Hematopoietic multipotent progenitor cell treated with erythropoietin and hydrocortisone succinate and interleukin-3 and kit ligand, for 8 days (in vitro differentiated cells): Measurements from ENCODE around the gene GPBP1L1.
"Not testable (repeated sequence)": the region's sequence is repeated elsewhere in the genome, so short reads cannot be mapped to it uniquely, and the experiment has no call there.

Experiments
- DNase-seq: peaks from one replicate; pipeline ENCODE4 v3.0.0-alpha.2; 2015

GPBP1L1 gene

DNA sequence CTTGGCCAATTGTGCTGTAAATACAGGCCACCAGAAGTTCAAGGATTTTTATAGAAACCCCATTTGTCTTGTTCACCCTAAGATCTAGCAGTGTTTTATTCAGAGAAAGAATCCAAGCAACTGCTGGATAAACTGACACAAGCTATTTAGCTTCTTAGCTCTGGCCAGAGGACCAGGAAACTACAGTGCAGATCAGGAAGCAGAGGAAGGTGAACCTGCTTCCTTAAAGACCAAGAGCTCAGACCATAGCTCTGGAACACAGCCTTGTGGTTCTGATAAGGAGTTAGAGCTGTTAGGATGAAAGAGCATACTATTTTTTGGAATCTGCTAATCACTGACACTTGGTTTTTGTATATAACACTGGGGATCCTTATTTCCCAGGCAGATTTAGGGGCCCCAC is 57.3 kb downstream of the GPBP1L1 start:
- no peak for DNase-seq

DNA sequence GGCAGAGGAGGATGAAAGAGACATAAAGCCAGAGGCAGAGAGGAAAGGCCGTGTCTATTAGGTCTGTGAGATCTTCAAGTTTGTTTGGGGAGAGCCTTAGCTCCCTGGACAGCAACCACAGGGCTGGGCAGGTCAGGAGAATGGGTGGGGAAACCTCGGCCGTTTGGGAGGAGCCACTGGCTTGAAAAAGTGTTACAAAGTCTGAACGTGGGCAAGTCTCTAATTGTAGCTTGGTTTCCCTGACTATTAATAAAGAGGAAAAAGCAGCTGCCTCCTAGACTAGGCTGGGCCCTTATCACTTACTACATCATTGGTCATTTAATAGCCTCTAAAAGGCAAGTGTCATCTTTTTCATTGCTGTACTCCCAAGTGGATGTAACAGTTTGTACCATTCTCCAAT is 62.4 kb downstream of the GPBP1L1 start, which contains the start of gene CCDC17:
CCDC17 (minus strand) TSS at position 83 of the 400 bp plus-strand sequence. CDS start 145 bp downstream, outside the sequence.
- no peak for DNase-seq

DNA sequence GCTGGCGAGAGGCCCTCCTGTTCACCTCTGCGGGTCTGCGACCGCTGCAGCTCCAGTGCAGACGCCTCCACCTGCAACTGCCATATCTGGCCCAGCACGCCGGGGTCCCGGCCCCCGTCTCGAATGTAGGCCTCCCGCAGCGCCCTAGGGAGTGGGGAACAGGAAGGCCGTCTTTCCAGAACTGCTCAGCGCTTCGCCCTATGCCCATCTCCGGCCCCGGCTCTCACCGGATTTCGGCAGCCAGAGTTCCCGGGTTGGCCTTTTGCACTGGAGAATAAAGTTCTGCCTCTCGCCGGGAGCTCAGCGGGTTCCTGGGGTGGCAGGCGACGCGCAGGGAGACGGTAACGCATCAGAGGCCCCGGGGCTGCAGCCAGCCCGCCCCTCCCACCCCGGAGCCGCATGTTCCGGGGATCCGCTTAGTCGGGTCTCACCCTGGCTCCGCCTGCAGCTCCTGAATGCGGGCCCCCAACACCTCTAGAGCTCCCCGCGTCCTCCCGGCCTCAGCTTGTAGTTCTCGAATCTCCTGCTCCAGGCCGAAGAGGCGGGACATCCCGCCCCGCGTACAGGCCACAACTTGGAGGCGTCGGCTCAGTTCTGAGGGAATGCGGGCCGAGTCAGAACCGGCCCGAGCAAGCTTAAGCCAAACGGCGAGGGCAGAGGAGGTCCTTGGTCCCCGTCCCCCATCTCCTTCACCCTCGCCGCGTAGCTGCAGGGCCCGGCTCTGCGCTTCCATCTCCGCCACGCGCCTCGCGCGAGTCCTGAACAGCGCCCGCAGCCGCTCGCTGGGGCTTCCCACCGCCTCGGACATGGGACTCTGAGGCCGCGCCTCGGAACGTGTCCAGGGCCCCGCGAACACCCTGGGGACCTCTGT is 63.6 kb downstream of the GPBP1L1 start:
- DNase-seq: no peak

DNA sequence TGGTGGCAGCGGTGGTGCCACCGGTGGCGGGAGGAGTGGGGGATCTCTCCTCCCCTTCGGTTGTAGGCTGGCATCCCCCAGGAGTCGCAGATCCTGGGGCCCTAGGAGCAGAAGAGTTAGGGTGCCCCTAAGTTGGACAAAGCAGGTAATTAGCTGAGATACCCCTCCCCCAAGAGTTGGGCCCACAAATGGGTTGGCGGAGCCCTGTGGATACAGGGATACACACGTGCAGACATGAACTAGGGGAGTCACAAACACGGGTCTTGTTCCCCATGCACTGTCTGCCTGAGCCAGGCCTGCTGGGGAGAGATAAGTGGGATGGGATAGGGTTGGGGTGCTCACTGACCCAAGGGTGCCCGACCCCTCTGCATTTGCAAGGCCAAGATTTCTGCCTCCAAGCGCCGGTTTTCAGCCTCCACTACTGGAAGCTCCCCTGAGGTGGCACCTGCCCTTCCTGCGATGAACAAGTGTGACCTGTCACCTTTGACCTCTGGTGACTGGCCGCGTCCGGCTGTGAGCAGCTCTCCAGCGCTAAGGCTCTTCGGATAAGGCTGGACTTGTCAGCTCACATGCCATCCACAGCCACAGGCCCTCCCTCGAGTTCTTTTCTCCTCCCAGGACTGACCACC is 64.3 kb downstream of the GPBP1L1 start:
- no peak for DNase-seq

DNA sequence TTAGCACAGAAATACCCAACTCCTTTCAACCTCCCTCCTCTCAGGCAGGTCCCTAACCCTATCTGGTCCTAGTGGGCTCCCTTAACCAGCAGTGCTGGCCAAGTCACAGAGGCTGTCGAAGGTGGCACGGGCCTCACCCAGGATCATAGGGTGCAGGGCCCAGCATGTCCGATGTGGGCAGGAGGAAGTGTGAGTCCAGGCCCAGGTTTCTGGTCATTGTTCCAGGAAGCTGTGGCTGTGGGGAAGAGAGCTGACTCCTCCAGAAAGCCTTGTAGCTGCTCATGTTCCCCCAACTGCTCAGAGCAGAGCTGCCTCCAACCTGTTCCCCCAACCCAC is 64.9 kb downstream of the GPBP1L1 start:
- DNase-seq: no peak

DNA sequence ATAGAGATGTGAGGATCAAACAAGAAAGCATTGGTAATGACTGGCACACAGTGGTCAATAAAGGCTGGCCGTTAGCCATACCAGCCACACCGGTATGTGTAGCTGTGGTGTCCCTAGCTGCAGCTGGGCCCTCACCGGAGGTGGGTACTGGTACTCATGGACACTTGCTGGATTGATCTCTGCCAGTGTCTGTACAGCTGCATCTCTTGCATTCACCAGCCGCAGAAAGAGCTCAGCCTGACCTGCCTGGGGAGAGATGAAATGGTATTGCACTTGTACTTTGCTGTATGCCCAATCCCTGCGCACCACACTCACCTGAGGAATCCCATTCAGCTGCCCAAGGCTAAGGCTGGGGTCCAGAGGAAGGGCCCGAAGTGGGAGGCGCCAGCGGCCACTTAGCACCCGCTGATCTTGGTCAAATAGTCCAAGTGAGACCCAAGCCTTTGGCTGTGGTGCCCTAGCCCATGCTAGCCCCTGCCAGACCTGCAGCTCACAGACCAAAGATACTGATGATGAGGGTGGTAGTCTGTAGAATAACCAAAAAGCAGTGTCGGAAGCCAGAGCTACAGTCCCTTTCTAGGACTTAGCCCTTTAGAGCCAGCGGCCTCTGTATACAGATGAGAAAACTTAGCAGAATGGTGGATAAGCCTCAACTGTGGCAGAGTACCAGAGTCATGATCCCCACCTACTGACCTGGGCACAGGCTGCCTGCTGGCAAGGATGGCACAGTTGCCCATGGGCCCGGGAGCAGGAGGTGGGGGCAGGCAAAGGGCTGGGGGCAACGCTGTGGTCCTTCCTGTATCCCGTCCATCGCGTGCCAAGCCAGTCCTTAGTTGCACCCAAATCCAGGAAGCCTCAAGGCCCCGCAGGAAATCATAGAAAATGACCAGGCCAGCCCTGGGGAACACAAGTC is 65.5 kb downstream of the GPBP1L1 start:
- no peak for DNase-seq

DNA sequence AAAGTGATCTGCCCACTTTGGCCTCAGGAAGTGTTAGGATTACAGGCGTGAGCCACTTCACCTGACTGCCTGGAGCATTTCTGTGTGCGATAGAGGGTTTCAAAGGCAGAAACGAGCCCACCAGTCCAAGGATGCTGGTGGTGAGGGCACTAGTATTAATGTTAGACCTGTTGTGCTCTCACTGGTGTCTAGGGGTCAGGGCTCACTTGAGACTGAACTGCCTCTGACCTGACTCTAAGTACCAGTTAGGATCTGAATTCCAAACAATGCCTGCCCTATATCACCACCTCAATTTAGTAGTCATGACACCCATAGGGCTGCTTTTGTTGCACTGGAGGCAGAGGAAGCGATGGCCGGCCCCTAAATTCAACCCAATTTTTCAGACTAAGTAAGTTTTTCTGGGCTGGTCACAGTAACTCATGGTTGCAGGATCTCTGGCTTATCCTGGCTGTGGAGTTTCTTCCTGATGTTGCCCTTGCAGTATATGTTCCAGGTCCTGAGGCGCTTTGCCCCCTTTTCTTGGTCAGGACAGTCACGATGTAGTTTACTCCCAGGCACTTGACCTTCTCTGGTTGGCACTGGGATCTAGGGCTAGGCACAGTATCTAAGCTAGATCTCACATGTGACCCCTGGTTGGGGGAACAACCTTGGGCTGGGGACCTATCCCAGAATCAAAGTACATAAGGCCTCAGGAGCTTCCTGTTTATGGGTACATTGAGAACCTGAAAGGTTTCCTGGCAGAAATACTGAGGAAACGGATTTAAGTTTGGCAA is 67.0 kb downstream of the GPBP1L1 start:
- no peak for DNase-seq

DNA sequence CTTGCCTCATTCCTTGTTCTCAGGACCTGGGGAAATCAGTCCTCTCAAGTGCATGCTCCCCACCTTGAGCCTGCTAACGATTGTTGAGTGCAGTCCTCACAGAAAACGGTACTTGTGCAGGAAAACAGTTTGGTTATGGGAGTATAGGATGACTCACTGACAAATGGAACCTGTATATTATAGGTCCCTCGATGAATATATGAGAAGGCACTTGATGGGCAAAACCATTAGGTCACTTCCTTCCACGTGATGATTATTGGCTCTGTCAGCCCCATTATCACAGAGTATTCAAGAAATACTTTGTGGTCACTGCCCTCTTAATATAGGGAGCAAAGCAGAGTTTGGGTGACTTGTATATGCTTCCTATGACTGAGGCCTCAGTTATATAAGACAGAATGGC is 68.7 kb downstream of the GPBP1L1 start:
- no peak for DNase-seq

DNA sequence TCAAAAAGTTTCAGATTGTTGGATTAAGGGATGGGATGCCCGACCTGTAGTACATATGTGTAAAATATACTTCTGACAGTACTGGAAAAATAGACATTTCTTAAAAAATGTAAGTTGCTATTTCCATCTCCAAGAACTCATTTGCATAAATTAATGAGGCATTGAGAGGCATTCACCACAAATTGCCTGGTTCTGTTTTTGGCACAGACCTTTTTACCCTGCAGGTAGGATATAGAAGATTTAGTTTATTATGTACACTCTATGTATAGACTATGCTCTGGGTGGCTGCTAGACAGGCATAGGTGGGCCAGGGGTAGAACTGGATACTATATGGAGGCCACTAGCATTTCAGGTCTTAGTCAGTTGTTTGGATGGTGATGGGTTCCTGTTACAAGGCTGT is 70.4 kb downstream of the GPBP1L1 start:
- no peak for DNase-seq

DNA sequence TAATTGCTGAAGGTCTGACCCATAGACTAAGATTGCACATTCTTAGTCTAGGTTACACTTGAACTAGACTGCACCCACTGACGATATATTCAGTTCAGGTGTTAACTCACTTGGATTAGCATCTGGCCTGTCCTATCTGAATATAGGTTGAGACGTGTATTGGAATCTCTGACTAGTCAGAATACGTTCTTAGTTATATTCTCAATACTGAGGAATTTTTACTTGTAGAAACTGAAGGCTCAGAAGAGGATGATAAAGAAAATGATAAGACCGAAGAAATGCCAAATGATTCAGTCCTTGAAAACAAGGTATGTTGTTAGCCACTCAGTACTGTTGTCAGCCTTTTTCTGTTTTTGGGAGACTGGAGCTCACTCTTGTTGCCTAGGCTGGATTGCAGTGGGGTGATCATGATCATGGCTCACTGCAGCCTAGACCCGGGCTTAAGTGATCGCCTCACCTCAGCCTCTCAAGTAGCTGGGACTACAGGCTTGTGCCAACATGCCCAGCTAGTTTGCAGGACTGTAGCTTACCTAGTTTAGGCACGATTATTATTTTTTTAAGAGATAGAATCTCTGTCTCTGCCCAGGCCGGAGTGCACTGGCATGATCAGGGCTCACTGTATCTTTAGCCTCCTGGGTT is 73.3 kb downstream of the GPBP1L1 start:
- no peak for DNase-seq

DNA sequence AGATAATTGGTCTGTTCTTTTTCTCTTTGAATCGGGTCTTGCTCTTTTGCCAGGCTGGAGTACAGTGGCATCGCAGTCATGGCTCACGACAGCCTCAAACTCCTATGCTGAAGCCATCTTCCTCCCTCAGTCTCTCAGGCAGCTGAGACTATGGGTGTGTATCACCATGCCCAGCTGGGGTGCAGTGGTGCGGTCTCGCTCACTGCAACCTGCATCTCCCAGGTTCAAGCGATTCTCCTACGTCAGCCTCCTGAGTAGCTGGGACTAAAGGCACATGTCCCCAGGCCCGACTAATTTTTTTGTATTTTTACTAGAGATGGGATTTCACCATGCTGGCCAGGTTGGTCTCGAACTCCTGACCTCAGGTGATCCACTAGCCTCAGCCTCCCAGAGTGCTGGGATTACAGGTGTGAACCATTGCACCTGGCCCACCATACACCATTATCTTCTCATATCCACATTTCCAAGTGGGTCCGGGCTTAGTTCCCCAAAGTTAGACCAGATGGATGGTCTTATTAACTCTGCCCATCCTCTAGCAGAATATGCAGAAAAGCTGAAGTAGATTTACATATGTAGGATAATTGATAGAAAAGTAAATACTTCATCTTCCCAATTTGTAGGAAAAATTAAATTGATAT is 75.6 kb downstream of the GPBP1L1 start:
- DNase-seq: no peak

DNA sequence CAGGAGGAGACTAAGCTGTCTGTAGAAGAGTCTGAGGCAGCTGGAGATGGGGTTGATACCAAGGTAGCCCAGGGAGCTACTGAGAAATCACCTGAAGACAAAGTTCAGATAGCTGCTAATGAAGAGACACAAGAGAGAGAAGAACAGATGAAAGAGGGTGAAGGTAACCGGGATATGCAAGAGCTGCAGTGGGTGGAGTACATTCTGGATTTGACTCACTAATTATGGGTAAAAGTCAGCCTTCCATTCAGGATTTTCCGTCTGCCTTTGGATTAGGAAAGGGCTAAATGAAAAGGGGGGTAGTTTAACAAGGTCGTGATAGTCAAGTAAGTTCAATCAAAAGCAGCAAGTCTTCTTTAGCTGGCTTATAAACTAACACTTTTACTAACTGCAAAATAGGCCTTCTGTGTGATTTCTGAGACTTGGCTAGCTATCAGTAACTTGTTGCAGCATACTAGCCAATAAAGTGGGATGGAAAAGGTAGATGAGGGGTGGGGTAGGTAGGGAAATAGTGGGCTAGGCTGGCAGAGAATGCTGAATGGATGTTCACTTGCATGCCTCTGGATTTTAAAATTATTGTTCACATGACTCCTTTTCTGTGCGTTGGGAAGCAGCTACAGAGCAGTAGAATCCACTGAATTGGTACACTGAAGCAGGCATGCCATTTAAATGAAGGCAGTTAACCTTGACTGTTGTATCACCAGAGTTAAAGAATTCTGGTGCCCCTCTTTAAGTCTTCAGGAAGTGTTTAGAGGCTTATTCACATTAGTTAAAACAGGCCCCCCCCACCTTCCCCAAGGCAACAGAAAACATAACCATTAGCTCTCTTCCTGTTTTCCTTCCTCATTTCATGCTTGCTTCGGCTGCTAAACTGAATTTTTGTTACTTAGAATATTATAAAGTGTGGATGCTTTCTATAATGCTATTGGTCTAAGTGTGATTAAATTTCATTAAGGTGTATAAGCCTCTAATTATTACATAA is 77.9 kb downstream of the GPBP1L1 start:
- no peak for DNase-seq

DNA sequence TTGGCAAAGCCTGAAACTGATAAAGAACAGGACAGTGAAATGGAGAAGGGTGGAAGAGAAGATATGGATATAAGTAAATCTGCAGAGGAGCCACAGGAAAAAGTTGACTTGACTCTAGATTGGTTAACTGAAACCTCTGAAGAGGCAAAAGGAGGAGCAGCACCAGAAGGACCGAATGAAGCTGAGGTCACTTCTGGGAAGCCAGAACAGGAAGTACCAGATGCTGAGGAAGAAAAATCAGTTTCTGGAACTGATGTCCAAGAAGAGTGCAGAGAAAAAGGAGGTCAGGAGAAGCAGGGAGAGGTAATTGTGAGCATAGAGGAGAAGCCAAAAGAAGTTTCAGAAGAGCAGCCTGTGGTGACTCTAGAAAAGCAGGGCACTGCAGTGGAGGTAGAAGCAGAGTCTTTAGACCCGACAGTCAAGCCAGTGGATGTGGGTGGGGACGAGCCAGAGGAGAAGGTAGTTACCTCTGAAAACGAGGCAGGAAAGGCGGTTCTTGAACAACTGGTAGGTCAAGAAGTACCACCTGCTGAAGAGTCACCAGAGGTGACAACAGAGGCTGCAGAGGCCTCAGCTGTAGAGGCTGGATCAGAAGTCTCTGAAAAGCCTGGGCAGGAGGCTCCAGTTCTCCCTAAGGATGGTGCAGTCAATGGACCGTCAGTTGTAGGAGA is 78.8 kb downstream of the GPBP1L1 start:
- DNase-seq: no peak

DNA sequence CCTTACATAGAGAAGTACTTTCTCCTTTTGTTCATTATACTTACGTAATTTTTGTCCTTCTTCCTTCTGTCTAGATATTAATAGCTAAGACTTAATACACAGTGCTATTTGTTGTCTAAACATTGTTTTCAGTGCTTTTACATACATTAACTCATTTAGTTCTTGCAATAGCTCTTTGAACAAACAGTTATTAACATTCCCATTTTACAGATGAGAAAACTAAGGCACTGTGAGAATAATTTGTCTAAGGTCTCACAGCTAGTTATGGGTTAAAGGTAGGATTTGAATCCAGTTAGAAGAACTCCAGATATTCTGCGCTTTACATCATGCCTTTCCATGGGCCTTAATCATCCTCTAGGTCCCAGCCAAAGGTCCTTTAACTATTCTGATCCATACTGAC is 82.1 kb downstream of the GPBP1L1 start:
- no peak for DNase-seq

DNA sequence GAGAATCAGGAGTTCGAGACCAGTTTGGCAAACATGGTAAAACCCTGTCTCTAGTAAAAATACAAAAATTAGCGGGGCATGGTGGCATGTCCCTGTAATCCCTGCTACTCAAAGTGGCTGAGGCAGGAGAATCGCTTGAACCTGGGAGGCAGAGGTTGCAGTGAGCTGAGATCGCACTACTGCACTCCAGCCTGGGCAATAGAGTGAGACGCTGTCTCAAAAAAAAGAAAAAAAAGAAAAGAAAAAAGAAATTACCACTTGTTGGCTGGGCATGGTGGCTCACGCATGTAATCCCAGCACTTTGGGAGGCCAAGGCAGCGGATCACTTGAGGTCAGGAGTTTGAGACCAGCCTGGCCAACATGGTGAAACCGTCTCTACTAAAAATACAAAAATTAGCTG is 89.6 kb downstream of the GPBP1L1 start:
- DNase-seq: not testable (repeated sequence)

DNA sequence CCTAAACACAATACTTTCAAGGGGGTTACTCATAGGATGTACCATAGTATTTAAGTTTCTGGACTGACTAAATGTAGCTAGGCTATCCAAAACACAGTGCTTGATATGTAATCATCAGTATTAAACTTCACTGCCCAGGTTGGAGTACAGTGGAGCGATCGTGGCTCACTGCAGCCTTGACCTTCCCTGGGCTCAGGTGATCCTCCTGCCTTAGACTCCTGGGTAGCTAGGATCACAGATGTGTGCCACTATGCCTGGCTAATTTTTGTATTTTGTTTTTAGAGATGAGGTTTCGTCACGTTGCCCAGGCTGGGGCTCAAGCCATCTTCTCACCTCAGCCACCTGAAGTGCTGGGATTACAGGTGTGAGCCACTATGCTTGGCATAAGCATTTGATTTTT is 91.9 kb downstream of the GPBP1L1 start:
- DNase-seq: no peak

DNA sequence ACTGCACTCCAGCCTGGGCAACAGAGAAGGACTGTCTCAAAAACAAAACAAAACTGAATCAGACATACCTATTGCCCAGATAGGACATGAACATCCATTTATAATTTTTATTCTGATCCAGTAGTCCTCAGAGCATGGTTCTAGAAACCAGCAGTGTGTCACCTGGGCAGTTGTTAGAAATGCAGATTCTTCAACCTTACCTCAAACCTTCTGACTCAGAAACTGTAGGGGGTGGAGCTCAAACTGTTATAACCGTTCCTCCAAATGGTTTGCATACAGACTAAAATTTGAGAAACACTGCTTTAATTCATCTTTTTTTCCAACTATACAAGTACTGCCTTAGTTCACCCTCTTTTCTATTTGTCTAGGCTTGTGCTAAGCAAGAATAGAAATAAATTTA is 96.5 kb downstream of the GPBP1L1 start:
- DNase-seq: no peak

DNA sequence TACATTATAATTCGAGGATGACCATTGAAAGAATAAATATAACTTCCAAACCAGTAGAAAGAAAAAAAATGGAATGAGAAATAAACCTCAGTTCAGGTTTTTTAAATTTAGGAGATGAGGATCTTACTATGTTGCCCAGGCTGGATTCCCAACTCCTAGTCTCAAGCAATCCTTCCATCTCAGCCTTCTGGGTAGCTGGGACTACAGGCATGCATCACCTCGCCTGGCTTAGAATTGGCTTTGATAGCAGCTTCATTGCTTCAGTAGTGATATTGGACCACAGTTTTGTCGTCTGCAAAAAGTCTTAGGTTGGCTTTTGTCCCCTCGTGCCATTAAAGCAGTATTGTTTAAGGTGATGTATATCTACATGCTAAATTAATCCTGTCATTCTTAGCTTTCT is 99.6 kb downstream of the GPBP1L1 start:
- no peak for DNase-seq

DNA sequence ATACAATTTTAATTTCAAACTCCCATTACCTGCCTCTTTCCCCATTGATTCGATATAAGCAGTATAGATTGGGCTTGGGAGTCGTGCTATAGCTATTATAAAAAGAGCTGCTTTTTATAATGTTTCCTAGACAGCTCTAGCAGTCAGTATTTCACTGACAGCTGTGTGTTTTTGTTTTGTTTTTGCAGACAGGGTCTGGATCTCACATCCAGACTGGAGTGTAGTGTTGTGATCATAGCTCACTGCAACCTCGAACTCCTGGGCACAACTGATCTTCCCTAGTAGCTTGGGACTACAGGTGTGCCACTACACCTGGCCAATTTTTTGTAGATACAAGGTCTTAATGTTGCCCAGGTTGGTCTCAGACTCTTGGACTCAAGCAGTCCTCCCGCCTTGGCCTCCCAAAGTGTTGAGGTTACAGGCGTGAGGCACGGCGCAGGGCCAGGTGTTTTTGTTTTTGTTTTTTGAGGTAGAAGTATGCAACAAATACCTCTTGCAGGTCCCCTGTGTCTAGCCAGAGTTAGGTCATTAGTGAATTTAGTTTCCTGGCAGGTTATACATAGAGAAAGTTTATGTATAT is 100.7 kb downstream of the GPBP1L1 start:
- DNase-seq: no peak

DNA sequence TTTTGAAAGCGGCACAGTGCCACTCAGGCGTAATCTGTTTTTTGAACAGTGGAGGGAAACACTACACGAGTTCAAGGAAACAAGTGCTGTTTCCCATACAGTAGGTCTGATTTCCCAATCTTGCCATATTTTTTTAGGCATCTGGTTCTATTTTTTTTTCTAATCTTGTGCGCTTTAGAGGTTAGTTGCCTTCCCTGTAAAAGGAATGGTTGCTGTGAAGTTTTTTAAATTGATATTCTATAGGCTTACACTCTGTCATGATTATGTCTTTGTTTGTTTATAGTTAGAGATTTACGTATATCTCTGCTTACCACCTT is 101.3 kb downstream of the GPBP1L1 start:
- no peak for DNase-seq
